Measurements from ENCODE around the gene ACOT7. TPM values are rescaled to one million over a fixed set of nuclear protein-coding genes. Genes with fewer than 3 reads are reported as not detected.

ACOT7 gene
- total RNA-seq, 1 experiment from 2014 or later: 151 TPM

- TF ChIP-seq AFF4 (CRISPR knock-in tag; IDR thresholded peaks at IDR 0.05; ENCODE audit: borderline replicate concordance) (no peak), ZBTB43 (CRISPR knock-in tag; IDR thresholded peaks at IDR 0.05) (no peak), PRDM15 (CRISPR knock-in tag; IDR thresholded peaks at IDR 0.05) (no peak), MYBL2 (CRISPR knock-in tag; IDR thresholded peaks at IDR 0.05) (no peak), ERG (CRISPR knock-in tag; IDR thresholded peaks at IDR 0.05) (no peak), NR3C1 (CRISPR knock-in tag; conservative IDR thresholded peaks at IDR 0.05; ENCODE audit: low read depth) (no peak), OVOL2 (CRISPR knock-in tag; IDR thresholded peaks at IDR 0.05; ENCODE audit: borderline replicate concordance) (no peak), ZSCAN18 (CRISPR knock-in tag; IDR thresholded peaks at IDR 0.05) (no peak), ATF6 (CRISPR knock-in tag; IDR thresholded peaks at IDR 0.05) (no peak), SMAD4 (CRISPR knock-in tag; IDR thresholded peaks at IDR 0.05) (no peak), JAZF1 (CRISPR knock-in tag; IDR thresholded peaks at IDR 0.05) (no peak), FOXP4 (CRISPR knock-in tag; IDR thresholded peaks at IDR 0.05) (no peak), FOXP1 (CRISPR knock-in tag; IDR thresholded peaks at IDR 0.05; ENCODE audit: borderline replicate concordance) (no peak), GRHL2 (CRISPR knock-in tag; IDR thresholded peaks at IDR 0.05; ENCODE audit: insufficient replicate concordance, severe bottlenecking) (no peak), CTCF (IDR thresholded peaks at IDR 0.05) (peak; percentile 99)
These were observed 146.8 kb downstream of the ACOT7 start (continued) for GRCh38 chr1:6246497-6247467.
